IPS-11a (cell line): ENCODE results near the gene BACH2.

Experiments used
- H3K4me3 ChIP-seq: one replicate; pipeline ENCODE4 v1.5.1; 2013; ENCODE audit warnings: low read depth, low read length, control low read depth

BACH2 gene

DNA sequence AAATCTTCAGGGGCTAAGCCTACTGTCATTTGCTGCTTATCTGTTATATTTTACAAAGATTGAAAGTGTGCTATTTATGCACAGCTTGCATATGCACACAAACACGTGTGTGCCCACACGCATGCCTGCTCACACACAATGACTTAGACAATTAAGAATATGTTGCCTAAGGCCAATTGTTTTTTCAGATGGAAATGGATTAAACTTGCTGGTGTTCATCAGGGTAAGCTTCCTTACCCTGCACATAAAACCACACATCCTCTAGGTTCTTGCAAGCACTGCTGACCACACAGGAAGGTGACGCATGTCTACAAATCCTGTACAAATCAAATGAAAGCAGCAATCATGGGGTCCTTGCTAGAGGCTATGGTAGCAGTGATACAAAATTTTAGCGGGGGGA is 344.0 kb downstream of the BACH2 start:
- H3K4me3 ChIP-seq, result no peak overlapping the region

DNA sequence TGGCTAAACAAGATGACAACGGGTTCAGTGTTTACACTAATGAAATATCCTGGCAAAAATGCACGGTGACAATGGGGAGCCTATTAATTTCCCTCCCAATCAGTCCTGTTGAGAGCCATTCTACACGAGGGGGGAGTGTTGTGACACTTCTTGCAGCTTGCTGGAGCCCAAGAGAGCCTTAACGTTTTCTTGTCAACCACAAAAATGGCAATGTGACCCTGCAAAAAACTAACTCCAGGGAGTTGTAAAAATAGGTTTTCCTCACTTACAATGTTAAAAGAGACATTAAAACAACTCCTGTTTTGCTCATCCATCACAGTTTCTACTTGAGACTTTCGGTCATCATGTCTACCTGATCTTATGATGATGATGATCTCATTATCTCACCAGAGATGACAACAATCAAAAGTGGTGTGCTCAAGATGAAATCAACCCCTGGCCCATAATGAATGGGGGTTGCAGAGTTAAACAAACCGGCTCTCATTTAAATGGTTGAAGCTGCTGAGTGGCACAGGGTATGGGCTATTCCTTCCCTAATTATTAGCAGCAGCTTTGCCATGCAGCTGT is 344.5 kb downstream of the BACH2 start:
- no peak overlapping the region for H3K4me3 ChIP-seq

DNA sequence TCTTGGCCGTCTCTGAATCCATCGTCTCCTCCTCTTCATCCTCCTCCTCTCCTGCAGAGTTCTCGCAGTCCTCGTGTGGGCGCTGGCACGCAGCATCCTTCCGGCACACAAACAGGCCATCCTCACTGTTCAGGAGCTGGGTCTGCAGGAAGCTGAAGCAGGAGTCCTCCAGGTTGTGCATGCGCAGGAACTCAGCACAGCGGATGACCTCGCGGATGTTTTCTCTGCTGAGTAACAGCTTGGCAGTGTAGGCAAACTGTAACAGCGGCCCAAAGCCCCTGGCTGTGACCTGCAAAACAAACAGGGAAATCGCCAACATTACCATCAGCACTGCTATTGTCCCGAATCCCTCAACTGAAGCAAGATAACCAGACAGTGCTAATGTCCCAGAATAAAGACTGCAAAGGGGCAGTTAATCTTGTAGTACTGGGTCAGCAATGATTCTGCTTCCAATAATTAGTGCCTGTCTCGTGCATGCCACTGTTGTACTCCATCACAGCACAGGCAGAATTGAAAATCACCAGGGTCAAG is 345.0 kb downstream of the BACH2 start:
- no peak overlapping the region for H3K4me3 ChIP-seq

DNA sequence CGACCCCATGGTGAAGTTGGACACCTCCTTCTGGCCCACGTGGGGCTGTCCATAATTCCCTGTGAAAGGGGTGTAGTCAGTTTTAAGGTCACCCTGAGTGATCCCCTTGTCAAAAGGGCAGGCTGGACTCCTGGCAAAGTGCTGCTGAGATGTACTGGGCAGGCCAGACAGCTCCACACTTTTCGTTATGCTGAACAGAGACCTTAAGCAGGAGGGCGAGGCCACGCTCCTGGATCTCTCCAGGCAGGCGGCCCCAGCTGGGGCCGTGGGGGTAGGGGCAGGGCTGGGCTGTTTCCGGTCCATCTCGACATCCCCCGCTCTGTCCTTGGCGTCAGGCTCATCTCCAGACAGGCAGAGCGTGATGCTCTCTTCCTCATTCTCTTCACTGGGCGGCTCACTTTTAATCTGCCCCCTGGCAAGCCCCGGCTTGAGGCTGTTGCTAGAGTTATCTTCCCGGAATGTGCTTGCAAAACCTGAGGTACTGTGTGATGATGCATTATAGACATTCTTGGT is 345.7 kb downstream of the BACH2 start:
- no peak overlapping the region for H3K4me3 ChIP-seq

DNA sequence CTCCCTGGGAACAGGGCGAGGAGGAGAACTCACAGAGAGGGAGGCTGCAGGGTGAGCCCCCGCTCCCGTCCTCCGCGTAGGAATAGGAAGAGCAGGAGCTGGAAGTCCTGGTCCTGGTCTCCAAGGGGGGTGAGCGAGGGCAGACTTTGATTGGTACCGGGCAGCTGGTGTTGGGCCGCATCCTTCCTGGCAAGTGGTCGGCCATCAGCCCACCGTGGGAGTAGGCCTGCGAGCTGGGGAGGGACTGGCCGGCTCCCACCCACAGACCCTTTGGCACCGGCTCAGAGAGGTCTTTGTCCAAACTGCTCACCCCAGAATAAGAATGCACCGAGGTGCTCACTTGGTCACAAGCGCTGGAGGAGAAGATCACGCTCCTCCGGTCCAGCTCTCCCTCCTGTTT is 346.2 kb downstream of the BACH2 start:
- no peak overlapping the region for H3K4me3 ChIP-seq

DNA sequence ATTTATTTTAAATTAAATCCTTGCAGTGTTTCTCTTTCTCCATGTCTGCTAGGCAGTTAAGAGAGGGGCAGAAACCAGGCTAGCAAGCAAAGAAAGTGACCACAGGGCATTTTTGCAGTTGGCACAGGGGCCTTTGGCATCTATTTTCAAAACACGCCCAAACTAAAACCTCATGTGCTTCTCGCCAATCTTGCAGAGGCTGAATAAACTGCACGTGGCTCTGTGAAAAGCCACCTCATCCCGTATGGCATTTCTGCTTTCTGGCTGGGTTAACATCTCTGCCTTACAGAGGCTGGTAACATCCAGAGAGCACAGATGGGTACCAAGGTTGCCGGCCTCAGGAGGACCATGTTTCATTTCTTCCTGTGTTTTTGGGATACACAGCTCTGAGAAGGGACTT is 347.8 kb downstream of the BACH2 start:
- H3K4me3 ChIP-seq, result no peak overlapping the region

DNA sequence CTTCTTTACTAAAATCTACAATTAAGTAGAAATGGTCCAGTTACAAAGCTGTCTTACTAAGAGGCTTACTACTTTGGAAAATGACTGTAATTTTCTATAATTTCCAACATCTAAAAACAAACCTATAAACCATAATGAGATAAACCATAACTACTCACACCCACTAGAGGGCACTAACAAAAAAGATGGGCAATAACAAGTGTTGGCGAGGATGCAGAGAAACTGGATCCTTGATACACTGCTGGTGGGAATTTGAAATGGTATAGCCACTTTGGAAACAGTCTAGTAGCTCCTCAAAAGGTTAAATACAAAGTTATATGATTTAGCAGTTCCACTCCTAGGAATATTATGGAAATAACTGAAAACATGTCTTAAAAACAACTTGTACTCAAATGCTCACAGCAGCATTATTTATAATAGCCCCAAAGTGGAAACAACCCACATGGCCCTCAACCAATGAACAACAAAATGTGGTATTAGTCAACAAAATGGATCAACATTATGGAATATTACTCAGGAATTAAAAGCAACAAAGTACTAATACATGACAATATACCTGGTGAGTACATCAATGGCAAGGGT is 351.7 kb downstream of the BACH2 start:
- H3K4me3 ChIP-seq, result no peak overlapping the region

DNA sequence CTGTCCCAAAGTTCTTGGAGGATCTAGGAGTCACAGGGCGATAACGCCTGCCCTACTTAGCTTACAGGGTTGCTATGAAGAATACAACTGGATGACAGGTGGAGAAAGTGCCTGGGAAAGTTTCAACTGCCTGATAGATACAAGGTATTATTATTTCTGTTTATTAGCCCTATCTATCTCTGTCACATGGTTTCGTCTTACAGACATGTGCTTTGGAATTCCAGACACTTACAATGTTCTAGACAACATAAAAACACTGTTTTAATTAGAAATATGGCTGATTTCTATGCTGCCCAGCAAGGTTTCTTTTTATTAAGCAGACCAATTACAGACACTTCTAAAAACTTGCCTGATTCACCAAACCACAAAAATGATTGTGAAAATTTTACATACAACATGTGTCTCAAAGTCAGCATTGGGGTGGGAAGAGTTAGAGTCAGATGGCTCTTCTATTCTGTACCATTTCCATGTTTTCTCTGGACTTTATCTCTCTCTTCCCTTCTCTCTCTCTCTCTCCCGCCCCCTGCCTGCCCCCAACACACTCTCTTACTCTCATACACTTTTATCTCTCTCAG is 352.4 kb downstream of the BACH2 start:
- no peak overlapping the region for H3K4me3 ChIP-seq

DNA sequence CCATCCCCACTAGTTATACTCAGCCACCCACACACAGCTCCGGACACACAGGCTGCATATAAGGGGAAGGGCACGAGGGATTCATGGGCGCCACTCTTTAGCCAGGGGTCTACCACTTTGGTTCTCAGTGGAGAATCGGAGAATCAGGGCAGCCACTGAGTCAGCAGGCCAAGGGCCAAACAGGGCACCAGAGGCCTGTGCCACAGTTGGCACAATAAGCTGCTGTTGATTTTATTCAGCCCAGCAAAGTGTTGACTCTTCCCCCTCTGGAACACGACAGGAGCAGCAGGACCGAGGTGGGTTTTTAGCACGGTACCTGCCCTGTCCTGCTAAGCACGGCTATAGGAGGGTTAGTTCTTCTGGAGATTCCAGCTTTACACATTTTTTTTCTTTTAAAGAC is 354.0 kb downstream of the BACH2 start:
- no peak overlapping the region for H3K4me3 ChIP-seq

DNA sequence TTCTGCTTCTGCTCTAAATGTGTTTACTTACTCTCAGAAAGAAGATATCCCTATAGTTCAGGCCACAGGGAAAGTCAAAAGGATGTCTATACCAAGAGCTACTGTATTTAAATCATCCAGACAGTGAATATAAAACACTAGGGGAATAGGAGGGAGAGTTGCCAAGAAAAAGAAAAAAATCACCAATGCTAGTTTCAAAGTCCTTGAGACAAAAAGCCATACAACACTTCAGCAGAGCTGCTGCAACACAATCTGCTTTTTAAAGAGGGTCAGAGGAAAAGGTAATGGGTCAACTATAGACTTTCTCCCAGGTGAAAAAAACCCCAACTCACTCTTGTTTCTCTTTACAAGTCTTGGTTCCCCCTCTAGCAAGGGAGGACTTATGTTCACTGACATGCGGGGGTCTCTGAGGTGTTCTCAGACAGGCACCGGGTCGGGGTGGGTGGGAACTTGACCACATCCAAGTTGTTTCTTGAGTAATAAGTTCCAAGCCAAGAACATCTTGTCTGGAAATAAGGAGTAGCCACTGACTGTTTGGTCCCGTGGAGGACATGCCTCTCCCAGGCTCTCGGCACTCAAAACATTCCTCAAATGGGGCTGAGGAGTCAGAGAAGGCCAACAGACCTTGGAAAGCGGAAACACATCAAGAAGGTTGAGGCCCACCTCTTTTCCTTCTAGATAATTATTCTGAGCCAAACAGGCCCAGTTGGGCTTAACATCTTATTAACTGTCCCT is 354.7 kb downstream of the BACH2 start:
- no peak overlapping the region for H3K4me3 ChIP-seq

DNA sequence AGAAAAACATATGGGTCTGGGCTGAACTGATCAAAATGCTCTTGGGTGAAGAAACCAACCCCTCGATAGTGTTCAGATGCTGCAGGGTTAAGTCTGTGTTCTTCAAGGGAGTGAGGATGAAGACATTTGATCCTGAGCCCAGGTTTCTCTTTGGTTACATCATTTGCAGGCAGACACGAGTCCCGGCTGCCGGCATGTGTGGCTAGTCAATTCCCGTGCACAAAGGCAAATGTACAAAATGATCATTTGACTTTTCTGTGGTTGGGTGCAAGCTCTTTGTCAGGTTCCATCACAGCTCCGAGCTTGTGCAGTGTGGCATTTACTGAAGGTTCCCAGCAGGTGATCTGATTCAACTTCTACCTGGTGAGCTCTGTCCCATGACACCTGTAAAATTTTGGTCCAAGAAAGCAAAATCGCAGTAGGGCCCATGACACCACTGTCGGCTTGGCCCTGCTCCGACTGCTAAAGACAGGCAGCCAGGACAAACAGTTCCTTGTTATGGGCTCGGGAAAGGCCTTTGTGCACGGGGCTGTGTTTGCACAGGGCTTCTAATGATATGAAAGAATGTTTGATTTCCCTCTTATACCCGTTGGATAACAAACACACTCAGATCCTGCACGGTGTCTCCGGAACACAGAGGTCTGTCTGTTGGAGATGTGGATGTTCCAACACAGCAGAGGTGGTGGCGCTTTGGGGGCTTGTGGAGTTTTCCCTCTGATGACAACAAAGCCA is 355.4 kb downstream of the BACH2 start:
- H3K4me3 ChIP-seq, result no peak overlapping the region

DNA sequence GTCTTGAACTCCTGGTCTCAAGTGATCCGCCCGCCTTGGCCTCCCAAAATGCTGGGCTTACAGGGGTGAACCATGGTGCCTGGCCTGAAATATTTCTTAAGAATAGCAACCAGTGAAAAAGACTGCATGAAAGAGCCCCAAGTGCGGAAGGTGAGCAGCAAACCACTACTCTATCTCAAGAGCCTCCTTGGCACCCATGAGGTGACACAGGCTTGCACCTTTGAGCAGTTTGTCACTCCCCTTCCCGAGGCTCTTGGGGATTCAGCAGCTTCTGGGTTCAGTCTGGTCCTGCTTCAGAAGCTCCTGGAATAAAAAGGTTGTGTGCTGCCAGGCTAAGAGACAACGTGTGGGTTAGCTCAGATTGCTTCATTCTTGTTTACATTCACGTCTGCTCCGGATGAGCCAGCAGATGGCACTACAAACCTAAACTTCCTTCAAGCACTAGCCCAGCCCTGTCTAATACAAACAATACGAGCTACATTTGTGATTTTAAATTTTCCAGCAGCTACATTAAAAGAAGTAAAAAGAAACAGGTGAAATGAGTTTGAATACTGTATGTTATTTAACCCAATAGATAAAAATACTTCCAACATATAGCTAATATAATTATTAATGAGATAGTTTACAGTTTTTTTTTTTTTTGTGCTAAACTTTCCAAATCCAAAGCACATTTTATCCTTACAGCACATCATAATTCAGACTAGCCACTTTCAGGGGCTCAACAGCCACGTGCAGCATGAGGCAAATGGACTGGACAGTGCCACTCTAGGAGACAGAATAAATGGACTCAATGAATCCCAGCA is 356.2 kb downstream of the BACH2 start:
- H3K4me3 ChIP-seq, result no peak overlapping the region

DNA sequence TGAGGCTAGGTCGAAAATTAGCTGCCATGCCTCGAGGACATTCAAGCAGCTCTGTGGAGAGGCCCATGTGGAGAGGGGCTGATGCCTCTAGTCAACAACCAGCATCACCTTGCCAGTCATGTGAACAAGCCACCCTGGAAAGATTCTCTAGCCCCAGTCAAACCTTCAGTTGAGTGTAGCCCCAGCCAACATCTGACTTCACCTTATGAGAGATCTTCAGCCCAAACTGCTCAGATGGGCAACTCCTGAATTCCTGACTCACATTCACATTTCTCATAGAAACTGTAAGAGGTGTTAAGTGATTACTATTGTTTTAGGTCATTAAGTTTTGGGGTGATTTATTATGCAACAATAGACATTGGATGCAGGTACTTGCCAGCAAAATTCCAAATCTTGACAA is 357.5 kb downstream of the BACH2 start:
- H3K4me3 ChIP-seq, result no peak overlapping the region

DNA sequence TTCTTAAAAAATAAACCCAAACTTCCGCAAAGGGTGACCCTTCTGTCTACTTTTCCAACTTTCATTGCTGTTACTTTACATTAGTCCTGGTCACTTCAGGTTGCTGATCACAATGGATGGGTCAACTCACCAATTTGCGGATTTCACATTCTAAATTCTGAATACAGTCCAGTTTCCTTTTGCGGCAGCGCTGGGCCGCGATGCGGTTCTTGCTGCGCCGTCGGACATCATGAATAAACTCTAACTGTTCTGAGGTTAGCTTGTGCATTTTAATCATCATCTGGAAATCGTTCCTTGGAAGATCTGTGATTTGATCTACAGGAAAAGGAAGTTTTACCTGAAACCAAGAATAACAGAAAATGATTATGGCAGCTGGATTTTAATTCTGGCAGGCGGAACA is 358.6 kb downstream of the BACH2 start:
- H3K4me3 ChIP-seq, result no peak overlapping the region

DNA sequence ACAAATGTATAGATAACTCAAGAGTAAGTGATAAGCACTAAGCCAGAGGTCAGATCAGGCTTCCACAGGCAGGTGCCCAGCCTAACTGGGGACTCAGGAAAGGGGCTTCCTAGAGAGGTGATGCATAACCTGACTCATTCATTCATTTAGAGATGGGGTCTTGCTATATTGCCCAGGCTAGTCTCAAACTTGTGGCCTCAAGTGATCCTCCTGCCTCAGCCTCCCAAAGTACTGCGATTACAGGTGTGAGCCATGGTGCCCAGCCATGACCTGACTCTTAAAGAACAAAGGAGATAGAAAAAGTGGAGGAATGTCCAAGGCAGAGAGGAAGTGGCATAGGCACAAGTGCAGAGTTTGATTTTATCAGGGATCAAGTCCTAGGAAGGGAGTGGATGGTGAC is 360.5 kb downstream of the BACH2 start:
- H3K4me3 ChIP-seq, result no peak overlapping the region

DNA sequence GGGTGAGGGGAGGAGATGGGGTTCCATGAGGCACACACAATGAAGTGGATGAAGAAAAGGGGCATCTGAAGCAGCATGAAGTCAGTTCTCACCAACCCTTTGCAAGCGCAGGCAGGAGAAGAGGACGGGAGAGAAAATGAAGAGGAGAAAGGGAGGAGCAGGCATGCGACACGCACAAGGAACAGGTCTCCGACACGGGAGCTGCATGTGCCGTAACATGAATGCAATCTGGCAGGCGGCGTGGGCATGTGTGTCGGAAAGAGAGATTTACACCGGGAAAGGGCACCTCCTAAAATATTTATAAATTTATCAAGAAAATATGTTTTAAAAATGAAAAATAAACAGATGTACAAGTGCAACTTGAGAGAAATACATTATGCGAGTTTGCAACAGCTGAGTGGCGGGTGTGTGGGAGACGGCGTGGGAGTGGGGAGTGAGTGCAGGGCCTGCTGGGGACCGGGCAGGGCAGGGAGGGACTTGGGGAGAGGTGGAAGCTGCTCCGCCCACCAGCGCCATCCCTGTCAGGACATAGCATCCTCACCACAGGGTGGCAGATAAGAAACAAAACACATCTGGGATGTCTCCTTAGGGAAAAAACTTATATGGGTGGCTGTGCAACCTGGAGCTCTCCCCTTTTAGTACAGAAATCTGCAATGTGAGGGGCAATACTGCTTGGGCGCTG is 361.8 kb downstream of the BACH2 start:
- H3K4me3 ChIP-seq, result no peak overlapping the region

DNA sequence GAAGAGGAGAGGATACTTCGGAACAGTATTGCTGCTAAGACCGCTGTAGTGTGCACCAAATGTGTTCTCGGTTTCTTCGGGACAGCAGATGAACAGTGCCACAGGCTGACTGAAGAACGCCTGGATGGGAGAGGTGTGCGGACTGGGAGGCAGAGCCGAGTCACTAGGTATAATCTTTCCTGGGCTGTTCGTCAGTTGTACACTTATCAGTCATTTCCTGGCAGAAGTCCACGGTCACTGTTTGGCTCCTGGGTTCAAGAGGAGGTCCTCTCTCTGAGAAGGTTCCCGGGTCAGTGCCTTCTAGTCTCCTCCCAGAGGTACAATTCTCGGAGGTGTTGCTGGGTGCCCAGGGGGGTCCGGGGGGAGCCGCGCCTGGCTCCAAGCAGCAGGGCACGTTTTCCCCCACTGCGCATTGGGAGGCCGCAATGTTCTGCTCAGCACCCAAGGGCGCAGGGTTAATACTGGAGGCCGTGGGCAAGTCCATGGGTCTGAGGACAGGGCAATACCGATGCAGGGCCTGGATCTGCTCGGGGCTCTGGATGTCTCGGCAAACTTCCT is 364.3 kb downstream of the BACH2 start:
- H3K4me3 ChIP-seq, result no peak overlapping the region

DNA sequence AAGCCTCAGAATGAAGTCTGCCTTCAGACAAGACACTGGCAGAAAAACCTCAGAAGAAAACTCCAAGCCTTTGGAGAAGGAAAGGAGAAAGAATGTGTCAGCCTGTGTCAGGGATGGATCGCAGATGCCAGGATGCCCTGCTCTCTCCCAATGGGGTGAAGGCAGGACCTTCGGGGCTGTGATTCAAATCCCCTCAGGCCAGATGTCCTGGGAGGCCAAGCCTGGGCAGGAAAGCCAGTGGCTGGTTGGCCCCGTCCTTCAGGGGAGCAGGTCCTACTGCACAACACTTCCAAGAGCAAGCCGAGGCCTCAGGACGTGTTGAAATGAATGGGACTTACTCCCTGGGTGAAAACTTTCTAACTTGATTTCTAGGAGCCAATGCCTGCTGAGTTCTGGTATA is 365.9 kb downstream of the BACH2 start:
- H3K4me3 ChIP-seq, result no peak overlapping the region

DNA sequence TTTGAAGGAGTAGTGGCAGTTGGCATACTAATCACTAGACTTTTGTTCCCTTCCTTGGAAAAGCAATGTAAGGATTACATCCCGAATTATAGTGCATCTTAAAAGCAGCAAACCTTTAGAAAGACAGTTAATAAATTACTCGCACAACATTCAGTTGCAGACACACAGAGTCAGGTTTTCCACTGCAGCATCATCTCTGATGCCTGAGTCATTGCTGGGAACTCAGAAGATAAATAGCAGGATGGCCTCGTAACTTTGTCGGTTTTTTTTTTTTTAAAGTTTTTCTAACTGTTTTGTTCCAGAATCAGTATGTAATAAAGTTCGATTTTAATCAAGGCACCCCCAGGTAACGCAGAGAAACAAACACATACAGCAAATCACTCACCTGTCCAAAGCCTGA is 368.0 kb downstream of the BACH2 start:
- no peak overlapping the region for H3K4me3 ChIP-seq
